ENCODE results near the gene ZNF277. TPM values are rescaled to one million over a fixed set of nuclear protein-coding genes. Genes with fewer than 3 reads are reported as not detected.

ZNF277 gene
- total RNA-seq, 4 donors from 2014 or later = 14.4 to 44.9 (median 21.4) TPM

DNA sequence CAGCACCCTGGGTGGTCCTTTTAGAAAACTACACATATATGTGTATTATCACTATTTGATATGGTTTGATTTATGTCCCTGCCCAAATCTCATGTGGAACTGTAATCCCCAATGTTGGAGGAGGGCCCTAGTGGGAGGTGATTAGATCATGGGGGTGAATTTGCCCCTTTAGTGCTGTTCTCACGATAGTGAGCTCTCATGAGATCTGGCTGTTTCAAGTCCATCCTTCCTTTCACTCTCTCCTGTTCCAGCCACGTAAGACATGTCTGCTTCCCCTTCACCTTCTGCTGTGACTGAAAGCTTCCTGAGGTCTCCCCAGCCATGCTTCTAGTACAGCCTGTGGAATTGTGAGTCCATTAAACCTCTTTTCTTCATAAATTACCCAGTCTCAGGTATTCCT, 37.6 kb upstream of the ZNF277 start:
- no peak overlapping the region for H3K4me3 ChIP-seq
- H3K27me3 ChIP-seq = no peaks in the 10 kb centered on the region
- no peaks in the 10 kb centered on the region for H3K9me3 ChIP-seq
- H3K4me1 ChIP-seq = no peaks in the 10 kb centered on the region
- H3K27ac ChIP-seq = no peak overlapping the region
- no peak for TF ChIP-seq POLR2A (IDR thresholded peaks at IDR 0.05)
- TF ChIP-seq, protein P1, sequence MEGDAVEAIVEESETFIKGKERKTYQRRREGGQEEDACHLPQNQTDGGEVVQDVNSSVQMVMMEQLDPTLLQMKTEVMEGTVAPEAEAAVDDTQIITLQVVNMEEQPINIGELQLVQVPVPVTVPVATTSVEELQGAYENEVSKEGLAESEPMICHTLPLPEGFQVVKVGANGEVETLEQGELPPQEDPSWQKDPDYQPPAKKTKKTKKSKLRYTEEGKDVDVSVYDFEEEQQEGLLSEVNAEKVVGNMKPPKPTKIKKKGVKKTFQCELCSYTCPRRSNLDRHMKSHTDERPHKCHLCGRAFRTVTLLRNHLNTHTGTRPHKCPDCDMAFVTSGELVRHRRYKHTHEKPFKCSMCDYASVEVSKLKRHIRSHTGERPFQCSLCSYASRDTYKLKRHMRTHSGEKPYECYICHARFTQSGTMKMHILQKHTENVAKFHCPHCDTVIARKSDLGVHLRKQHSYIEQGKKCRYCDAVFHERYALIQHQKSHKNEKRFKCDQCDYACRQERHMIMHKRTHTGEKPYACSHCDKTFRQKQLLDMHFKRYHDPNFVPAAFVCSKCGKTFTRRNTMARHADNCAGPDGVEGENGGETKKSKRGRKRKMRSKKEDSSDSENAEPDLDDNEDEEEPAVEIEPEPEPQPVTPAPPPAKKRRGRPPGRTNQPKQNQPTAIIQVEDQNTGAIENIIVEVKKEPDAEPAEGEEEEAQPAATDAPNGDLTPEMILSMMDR (IDR thresholded peaks at IDR 0.05) = no peak
- intact Hi-C loops (cut with DNase I; ENCODE audit: low total_unique reads) = no loop called here
- DNase-seq = no peak
- no peaks in the 10 kb centered on the region for H3K36me3 ChIP-seq

DNA sequence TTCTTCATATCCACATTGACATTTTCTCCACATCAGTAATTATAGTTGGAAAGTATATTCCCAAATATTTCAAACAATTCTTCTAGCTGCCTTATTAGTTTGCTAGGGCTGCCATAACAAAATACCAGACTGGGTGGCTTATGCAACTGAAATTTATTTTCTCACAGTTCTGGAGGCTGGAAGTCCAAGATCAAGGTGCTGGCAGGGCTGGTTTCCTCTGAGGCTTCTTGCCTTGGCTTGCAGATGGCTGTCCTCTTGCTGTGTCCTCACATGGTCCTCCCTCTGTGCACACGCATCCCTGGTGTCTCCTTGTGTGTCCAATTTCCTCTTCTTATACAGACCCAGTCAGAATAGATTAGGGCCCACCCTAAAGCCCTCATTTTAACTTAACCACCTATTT, 34.8 kb upstream of the ZNF277 start:
- Histone ChIP-seq H3K9me3 (no peaks in the 10 kb centered on the region), H3K4me1 (no peaks in the 10 kb centered on the region), H3K36me3 (no peaks in the 10 kb centered on the region), H3K4me3 (no peak overlapping the region), H3K27me3 (no peaks in the 10 kb centered on the region), H3K27ac (no peak overlapping the region)
- TF ChIP-seq, protein P1 (IDR thresholded peaks at IDR 0.05) = no peak
- TF ChIP-seq POLR2A (IDR thresholded peaks at IDR 0.05) = no peak
- intact Hi-C loops (cut with DNase I; ENCODE audit: low total_unique reads) = no loop called here
- DNase-seq = no peak

DNA sequence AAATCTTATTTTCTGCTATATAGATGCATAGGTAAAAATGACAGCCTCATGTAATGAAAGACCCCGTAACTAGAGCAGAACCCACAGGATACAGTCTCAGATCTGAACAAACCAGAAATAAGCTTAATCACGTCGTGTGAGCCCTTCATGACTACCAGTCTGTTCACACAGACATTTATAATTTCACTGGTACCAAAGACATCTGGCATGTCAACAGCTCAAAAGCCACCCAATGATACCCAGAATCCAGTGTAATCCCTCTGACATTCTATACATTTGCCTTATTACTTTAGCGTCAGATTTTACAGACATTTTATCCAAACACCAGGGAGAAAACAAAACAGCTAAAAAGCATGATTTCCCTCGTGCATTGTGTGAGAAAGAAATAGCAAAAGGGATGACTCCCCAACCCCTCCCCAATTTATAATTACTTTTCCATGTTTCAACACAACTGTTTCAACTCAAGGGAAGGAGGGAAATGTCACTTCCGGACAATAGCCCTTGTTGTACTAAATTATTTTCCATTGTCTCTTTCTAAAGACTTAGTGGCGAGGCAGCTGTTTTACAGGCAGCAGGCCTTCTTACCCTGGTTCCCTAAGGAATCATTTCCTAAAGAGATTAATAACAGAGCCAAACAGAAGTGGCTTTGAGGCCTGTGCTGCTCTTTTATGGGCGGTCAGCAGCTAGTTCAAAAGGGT, 33.5 kb upstream of the ZNF277 start:
- peak overlapping the region in 1 of 2 donors; percentile 27 for H3K27ac ChIP-seq
- no peaks in the 10 kb centered on the region for H3K9me3 ChIP-seq
- TF ChIP-seq, protein P1 (IDR thresholded peaks at IDR 0.05) = no peak
- TF ChIP-seq POLR2A (IDR thresholded peaks at IDR 0.05) = no peak
- DNase-seq = no peak
- H3K27me3 ChIP-seq = no peaks in the 10 kb centered on the region
- H3K4me1 ChIP-seq = no peaks in the 10 kb centered on the region
- intact Hi-C loops (cut with DNase I; ENCODE audit: low total_unique reads) = no loop called here
- H3K4me3 ChIP-seq = no peak overlapping the region
- H3K36me3 ChIP-seq = no peaks in the 10 kb centered on the region

DNA sequence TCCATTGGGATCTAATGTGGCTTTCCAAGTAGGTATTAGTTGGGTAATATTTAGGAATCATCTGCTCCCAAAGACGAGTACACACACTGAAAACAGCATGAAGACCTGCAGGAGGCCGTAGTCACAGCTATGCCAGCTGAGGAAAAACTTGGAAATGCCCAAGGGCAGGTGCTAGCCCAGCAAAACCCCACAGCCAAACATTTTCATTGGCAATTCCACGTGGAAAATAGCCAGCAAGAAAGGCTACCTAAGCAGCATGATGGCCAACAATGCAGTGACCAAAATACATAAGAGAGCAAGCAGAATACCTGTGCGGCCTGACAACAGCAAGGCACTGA, 33.0 kb upstream of the ZNF277 start:
- intact Hi-C loops (cut with DNase I; ENCODE audit: low total_unique reads) = no loop called here
- H3K4me1 ChIP-seq = no peaks in the 10 kb centered on the region
- DNase-seq = no peak
- H3K4me3 ChIP-seq = no peak overlapping the region
- H3K9me3 ChIP-seq = no peaks in the 10 kb centered on the region
- TF ChIP-seq, protein P1 (IDR thresholded peaks at IDR 0.05) = no peak
- TF ChIP-seq POLR2A (IDR thresholded peaks at IDR 0.05) = no peak
- H3K27me3 ChIP-seq = no peaks in the 10 kb centered on the region
- no peak overlapping the region for H3K27ac ChIP-seq
- H3K36me3 ChIP-seq = no peaks in the 10 kb centered on the region

DNA sequence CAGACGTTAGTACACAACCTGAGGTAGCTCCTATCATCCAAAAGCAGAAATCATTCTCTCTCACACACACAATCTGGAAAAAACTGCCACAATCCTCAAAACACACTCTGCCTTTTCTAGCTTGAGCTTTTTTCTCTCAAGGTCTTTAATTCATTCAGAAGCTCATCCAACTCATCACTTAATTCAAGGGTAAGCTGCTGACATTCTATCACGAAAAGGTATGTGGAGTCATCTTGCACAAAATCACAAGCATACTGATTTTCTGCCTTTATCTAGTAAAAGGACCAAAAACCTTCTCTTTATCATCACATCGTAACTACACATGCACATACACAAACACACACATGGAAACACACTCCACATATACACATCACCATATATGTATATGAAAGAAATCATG, 32.3 kb upstream of the ZNF277 start:
- intact Hi-C loops (cut with DNase I; ENCODE audit: low total_unique reads) = no loop called here
- Histone ChIP-seq H3K27ac (no peak overlapping the region), H3K4me1 (no peaks in the 10 kb centered on the region), H3K27me3 (no peaks in the 10 kb centered on the region), H3K4me3 (no peak overlapping the region), H3K36me3 (no peaks in the 10 kb centered on the region), H3K9me3 (no peaks in the 10 kb centered on the region)
- no peak for DNase-seq
- TF ChIP-seq, protein P1 (IDR thresholded peaks at IDR 0.05) = no peak
- TF ChIP-seq POLR2A (IDR thresholded peaks at IDR 0.05) = no peak
